SIG-M5 treated with dmso at 0.1 percent for 504 hours (cell line): ENCODE results near the gene RGL2.
"Not testable (repeated sequence)": the region's sequence is repeated elsewhere in the genome, so short reads cannot be mapped to it uniquely, and the experiment has no call there.

Source experiments
- DNase-seq: peaks from one replicate; lab custom pipeline; 2025; ENCODE audit not compliant: unreplicated experiment; lab: John Stamatoyannopoulos, UW

RGL2 gene

GRCh38 chr6:33273924-33274902, 24.5 kb downstream of the RGL2 start:
- DNase-seq, result peak; percentile 33

DNA sequence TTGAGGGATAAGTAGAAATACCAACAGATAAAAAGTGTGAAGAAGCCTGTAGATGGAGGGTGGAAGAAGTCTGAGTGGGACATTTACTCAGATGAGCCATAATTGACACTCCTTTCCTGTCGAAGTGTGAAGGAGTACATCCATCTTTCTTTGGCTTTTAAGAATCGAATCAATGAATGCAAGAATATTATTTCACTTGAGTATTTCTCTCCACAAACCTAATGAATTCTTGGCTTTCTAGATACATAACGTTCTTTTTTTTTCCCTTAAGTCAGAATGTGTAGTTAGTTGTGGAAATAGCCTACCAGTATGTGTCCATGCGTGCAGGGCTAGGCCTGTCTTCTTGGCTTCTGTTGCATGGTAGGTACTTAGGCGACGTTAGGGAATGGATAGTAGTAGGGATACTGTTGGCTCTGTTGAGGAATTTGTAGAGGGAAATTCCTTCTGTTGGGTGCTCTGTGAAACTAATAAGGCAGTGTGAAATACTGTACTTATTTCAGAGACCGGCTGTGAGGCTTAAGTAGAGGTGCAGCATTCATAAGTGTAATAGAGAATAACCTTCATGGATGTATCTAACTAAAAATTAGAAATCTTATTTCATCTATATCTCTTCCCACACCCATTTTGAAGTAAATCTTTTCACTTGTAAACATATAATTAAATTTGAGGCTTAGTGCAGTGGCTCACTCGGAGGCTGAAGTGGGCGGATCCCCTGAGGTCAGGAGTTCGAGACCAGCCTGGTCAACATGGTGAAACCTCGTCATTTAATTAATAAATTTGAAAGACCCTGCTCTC, 25.4 kb downstream of the RGL2 start:
- DNase-seq, result no peak

GRCh38 chr6:33272275-33273128, 26.2 kb downstream of the RGL2 start:
- DNase-seq, result peak; percentile 60

DNA sequence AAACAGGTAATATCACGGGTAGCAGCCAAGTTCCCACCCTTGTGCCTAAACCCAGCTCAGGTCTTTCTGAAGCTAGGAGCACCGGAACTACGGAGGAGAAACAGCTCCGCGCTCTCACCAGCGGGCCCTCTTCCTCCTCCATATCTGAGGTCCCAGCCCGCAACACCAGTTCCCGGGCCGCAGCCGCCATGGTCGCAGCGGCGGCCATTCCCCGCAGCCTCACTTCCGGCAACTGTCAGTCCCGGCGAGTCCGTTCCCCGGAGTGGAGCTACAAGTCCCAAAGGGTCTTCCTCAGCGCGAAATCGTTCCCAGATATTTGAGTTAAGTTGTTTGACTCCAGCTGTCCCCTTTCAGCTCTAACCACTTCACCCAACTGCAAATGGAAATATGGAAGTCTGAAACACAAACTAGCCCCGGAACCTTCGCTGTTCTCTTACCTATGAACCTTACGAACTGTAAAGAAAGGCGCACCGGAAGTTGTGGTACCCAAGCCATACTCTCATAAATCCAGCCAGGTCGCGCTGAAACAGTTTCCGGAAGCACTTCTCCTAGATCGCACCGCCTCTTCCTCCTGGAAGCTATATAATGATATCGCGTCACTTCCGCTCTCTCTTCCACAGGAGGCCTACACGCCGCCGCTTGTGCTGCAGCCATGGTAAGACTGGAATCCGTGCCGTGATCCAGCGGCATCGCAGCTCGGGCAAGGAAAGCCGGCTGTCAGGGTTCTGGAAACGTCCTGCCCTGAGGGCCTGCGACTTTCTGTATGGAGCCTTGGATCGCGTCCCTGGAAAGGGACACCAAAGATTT, 27.1 kb downstream of the RGL2 start, which contains the start of the genes RPS18 and VPS52:
Gene RPS18 (plus strand): TSS at position 608 of the 807 bp plus-strand sequence. CDS start 45 bp downstream, at position 653.
Gene VPS52 (minus strand): TSS at position 409 of the 807 bp plus-strand sequence. CDS start 201 bp downstream, at position 208.
- peak; percentile 99 for DNase-seq

GRCh38 chr6:33271117-33271467, 27.6 kb downstream of the RGL2 start:
- no peak for DNase-seq

DNA sequence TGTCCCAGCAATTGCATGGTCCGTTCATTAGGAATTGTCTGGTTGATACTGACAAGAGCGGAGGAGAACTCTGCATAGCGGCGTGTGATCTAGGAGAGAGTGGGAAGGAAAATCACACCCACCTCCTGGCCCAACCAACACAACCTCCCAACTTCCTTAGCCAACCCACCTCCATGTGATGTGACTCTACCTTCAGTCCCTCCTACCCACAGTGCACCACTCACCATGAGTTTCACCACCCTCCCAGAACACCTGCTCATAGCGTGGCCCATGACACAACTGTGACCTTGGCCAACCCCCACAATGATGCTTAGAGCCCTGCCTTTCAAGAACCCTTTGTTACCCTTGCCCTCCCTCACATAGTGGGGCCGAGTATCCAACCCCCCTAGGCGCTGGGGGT, 34.7 kb downstream of the RGL2 start:
- DNase-seq, result no peak

DNA sequence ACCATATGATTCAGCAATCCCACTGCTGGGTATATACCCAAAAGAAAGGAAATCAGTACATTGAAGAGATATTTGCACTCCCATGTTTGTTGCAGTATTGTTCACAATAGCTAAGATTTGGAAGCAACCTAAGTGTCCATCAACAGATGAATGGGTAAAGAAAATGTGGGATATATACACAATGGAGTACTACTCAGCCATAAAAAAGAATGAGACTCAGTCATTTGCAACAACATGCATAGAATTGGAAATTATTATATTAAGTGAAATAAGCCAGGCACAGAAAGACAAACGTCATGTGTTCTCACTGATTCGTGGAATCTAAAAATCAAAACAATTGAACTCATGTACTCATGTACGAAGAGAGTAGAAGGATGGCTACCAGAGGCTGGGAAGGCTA, 36.3 kb downstream of the RGL2 start:
- DNase-seq, result not testable (repeated sequence)

GRCh38 chr6:33259032-33259431, 39.7 kb downstream of the RGL2 start:
- DNase-seq, result no peak

DNA sequence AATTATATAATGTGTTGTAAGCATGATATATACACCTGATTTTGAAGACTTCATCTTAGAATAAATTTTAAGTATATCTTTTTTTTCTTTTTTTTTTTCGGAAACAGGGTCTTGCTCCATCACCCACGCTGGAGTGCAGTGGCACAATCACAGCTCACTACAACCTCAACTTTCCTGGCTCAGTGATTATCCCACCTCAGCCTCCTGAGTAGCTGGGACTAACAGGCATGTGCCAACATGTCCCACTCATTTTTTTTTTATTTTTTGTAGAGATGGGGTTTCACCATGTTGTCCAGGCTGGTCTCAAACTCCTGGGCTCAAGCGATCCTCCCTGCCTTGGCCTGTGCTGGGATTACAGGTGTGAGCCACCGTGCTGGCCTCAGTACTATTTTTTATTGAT, 44.2 kb downstream of the RGL2 start:
- DNase-seq, result no peak

GRCh38 chr6:33252759-33253158, 46.0 kb downstream of the RGL2 start:
- DNase-seq, result no peak

DNA sequence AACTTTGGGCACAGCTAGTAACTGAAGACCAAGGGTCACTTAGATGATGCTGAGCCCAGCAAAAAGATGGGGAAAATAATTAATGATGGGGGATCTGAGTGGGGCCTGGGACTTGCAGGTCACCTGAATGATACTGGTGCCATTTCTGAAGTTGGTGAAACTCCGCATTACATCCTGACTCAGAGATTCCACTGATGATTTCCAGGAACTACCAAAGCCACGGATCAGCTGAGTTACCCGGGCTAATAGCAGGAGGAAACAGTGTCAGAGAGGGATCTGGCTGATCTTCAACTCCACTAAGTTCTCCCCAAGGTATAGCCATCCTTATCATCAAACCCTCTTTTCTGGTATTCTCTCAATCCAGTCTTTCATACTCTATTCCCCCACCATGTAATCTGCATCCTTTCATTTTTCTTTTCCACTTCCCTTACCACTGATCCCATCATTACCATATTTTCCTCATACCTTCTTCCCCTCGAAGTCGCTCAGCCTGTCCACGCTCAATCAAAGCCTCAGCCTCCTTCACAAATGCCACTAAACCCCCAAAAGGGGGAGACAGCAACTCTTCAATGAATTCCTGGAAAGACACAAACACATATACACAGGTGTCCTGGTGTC, 47.2 kb downstream of the RGL2 start:
- DNase-seq, result no peak

DNA sequence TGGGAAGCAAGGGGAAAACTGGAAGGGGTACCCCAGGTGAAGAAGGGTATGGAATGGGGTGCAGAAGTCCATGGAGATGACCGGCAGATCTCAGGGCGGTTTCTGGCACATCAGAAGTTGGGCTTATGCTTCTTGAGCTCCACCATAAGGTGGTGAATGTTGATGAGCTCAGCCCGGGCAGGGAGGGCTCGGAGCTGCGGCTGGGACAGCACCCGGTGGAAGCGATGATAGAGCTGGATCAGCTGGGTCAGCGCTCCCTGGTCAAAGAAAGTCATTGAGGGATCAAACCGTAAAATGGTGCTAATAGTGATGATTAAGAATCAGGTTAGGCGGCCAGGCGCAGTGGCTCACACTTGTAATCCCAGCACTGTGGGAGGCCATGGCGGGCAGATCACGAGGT, 48.0 kb downstream of the RGL2 start:
- no peak for DNase-seq

DNA sequence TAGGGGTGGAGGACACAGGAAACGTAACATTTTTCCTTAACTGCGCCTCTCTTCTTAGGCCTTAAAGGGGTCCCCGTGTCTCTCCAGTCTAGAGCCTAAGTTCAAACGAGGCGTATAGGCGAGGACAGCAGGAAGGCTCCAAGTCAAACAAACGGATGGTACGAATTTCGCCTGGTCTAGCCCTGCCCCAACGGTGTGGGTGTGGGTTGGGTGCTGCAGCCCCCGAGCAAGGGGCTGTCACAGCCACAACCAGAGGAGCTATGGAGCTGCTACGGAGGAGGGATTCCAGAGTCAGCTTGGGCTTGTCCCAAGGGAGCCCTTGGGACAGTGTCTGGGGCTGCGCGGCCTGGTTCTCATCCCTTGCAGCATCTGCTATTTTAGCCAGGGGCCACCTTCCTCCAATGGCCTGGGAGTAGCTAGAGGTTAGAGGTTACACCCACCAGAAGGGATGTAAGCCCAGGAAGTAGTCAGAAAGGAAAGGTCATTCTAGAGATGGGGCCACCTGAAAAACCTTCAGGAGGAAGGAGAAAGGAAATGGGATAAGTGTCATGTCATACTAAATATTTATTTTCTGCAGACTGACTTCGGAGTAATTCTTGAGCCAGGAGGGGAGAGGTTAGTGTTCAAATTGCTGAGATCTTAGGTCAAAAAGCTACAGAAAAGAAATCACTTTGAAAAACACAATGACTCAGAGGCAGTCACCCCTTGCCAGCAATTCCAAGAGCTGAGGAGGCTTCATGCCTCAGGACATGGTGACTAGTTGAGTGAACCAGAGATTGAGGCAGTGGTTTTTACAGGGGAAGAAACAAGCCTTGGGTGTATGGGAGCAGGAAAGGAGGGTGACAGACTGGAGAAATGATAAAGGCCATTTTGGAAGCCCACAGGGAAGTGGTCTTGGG, 48.8 kb downstream of the RGL2 start:
- DNase-seq, result no peak

GRCh38 chr6:33248932-33249731, 49.6 kb downstream of the RGL2 start:
- peak; percentile 99 for DNase-seq

DNA sequence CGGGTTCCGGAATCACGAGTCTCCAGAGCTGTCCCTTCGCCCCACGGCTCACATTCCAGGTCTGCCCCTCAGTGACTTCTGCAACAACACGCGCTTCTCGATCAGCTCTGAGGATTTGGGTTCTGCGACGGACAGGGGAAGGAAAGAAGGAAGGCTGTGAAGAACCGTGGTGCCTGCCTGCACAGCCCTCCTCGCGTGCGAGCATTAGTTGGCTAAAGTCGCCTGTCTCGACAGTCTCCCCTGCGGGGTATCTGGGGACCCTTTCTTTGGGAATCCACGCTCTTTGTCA, 50.2 kb downstream of the RGL2 start:
- peak; percentile 69 for DNase-seq

DNA sequence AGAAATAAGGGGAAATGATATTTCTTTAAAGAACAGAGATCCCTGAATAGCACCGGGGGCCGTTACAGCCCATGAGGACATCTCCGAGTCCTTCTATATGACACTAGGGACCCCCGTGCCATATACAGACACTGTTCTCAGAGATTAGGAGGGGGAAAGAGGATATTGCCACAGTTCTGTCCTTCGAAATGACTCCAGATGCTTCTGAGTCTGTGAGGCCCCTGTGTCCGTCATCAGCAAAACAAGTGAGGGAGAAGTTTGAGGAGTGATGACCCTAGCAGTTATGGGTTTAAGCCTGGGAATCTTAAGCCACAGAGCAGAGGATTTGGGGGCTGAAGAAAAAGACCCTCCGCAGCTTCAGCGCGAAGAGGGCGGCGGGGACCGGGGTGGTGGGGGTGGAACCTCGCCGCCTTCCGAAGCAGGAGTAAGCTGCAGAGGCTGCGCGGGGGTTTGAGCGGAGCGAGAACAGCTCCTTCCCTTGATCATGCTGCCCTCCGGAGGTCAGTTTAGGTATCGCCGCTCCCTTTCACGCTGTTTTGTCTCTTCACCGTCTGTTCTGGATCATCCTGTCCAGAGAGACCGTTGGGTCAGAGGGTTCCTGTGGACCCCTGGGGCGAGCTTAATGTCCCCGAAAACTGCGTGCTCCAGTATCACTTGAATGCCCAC, 50.6 kb downstream of the RGL2 start:
- peak; percentile 80 for DNase-seq

DNA sequence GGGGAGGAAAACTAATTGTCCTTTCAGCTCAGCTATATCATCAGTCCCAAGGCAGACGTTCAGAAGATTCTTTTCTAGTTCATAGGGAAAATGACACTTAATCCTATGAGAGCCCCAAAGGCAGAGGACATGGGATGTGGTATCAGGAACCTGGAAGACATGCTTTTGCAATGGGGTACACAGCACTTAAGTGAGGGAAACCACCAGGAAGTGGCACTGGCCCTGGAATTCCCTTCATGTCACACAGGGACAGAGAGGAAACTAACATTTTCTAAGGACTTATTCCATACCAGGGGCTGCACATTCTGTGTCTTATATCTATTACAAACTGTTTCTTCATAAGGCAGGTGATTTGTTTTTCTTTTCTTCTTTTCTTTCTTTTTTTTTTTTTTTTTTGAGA, 55.3 kb downstream of the RGL2 start:
- DNase-seq, result no peak
